Panc1 (cell line): ENCODE data around the gene WDR5. TPM values are rescaled to one million over a fixed set of nuclear protein-coding genes. Genes with fewer than 3 reads are reported as not detected.

ENCODE experiments used
- ATAC-seq: fragments of 200-7000 bp; cut with Tn5 transposase; 2 replicates; pipeline ENCODE4 v1.9.1; 2020; ENCODE audit warnings: mild to moderate bottlenecking, moderate library complexity
- BruUV-seq: library from RNA; stranded (reverse); fragments of 400-500 nt; replicated peaks from 2 replicates; lab custom pipeline; 2021; lab: Mats Ljungman, UMichigan
- CTCF ChIA-PET: fragments of 300-600 bp; sonication (Branson Sonifier 250); formaldehyde crosslinking; loops from one replicate; lab custom pipeline; 2022; ENCODE audit warnings: antibody characterized with exemption; lab: Charles Lee
- POLR2A ChIA-PET: fragments of 300-600 bp; sonication (Branson Sonifier 250); formaldehyde crosslinking; loops from one replicate; lab custom pipeline; 2022; ENCODE audit warnings: antibody characterized with exemption; lab: Charles Lee
- DNase-seq: peaks from one replicate; pipeline ENCODE4 v3.0.0-alpha.2; 2010; ENCODE audit warnings: low read depth, low spot score
- H3K27ac ChIP-seq: 2 replicates; pipeline ENCODE4 v1.5.1; 2011; ENCODE audit warnings: mild to moderate bottlenecking, low read length, inconsistent platforms
- H3K27me3 ChIP-seq: fragments of 200-500 bp; sonication (Bioruptor generic); 2 replicates; pipeline ENCODE4 v1.6.0; 2014; ENCODE audit warnings: low read length, inconsistent platforms; ENCODE audit not compliant: control insufficient read depth, insufficient read depth
- H3K36me3 ChIP-seq: fragments of 200-500 bp; sonication (Bioruptor generic); 2 replicates; pipeline ENCODE4 v1.5.1; 2014; ENCODE audit warnings: inconsistent platforms, mild to moderate bottlenecking, low read length, moderate library complexity; ENCODE audit not compliant: control insufficient read depth, insufficient read depth
- H3K4me1 ChIP-seq: 2 replicates; pipeline ENCODE4 v1.5.1; 2011; ENCODE audit warnings: inconsistent platforms, mild to moderate bottlenecking, low read length, moderate library complexity; ENCODE audit not compliant: control insufficient read depth, insufficient read depth
- H3K4me3 ChIP-seq, 2 experiments: 2 replicates each; pipeline ENCODE4 v1.5.1; 2011 to 2012; ENCODE audit warnings: low read depth in 2 of 2, low read length in 2 of 2, mild to moderate bottlenecking in 2 of 2, inconsistent platforms in 1 of 2, moderate library complexity in 1 of 2
- H3K9me3 ChIP-seq: fragments of 200-500 bp; sonication (Bioruptor generic); 2 replicates; pipeline ENCODE4 v1.5.1; 2014; ENCODE audit warnings: low read depth, mild to moderate bottlenecking, inconsistent platforms, low read length, moderate library complexity; ENCODE audit not compliant: control insufficient read depth, insufficient read depth
- CTCF ChIP-seq: fragments of 450-650 bp; IDR thresholded peaks from 2 replicates; pipeline ENCODE4 v1.5.1; 2017; ENCODE audit warnings: mild to moderate bottlenecking
- POLR2AphosphoS5 ChIP-seq: IDR thresholded peaks from 2 replicates; pipeline ENCODE4 v1.6.1; 2012; ENCODE audit warnings: mild to moderate bottlenecking, low read depth, low read length, moderate library complexity
- REST ChIP-seq, 2 experiments: IDR thresholded peaks; 2 replicates each; pipeline ENCODE4 v1.6.1; 2011 to 2012; ENCODE audit warnings: low read depth in 2 of 2, control low read depth in 1 of 2, low read length in 1 of 2, mild to moderate bottlenecking in 1 of 2, moderate library complexity in 1 of 2; ENCODE audit not compliant: insufficient read depth in 1 of 2
- SIN3A ChIP-seq: IDR thresholded peaks from 2 replicates; pipeline ENCODE4 v1.6.1; 2012; ENCODE audit warnings: low read depth, mild to moderate bottlenecking, low read length, moderate library complexity, borderline replicate concordance; ENCODE audit not compliant: insufficient read depth
- TCF7L2 ChIP-seq: IDR thresholded peaks from 2 replicates; pipeline ENCODE4 v1.6.1; 2011; ENCODE audit warnings: mild to moderate bottlenecking, low read depth, low read length, inconsistent platforms
- in situ Hi-C: cut with HindIII; loops from 2 replicates; pipeline ENCODE4 v1.10.0; 2016; ENCODE audit warnings: low sequenced_read_pairs, low pct_unique_long_range_greater_than_20kb
- intact Hi-C: fragments of 100-400 bp; cut with micrococcal nuclease; formaldehyde crosslinking; loops from one replicate; pipeline ENCODE4 v1.10.0; 2022; ENCODE audit not compliant: unreplicated experiment
- total RNA-seq: library from RNA; stranded (reverse); gene quantifications from one replicate; pipeline ENCODE4 v1.2.1, GENCODE V29; 2021; ENCODE audit not compliant: unreplicated experiment

WDR5 gene
- total RNA-seq, 1 experiment from 2014 or later = 36.9 TPM

GRCh38 chr9:134152488-134152887 is 16.6 kb downstream of the WDR5 start:
- in situ Hi-C loops = no loop called here
- DNase-seq (no peak), ATAC-seq (no peak; the same call in 1 of the 2 replicates)
- no peak for TF ChIP-seq TCF7L2
- no peak for TF ChIP-seq POLR2AphosphoS5
- TF ChIP-seq CTCF = no peak
- no peak for TF ChIP-seq SIN3A
- no peak for TF ChIP-seq REST (IDR thresholded peaks at IDR 0.05; ENCODE audit: insufficient read depth in 1 of 2, low read depth in 2 of 2, low read length in 1 of 2)
- Histone ChIP-seq H3K27me3 (no peaks in the 10 kb centered on the region), H3K4me1 (no peaks in the 10 kb centered on the region), H3K4me3 (no peak overlapping the region), H3K36me3 (peaks cover 3% of the 10 kb centered on the region), H3K9me3 (no peaks in the 10 kb centered on the region), H3K27ac (no peak overlapping the region)
- POLR2A ChIA-PET = no interaction called here
- intact Hi-C loops = no loop called here
- CTCF ChIA-PET = no interaction called here
- BruUV-seq = no TSS peak

GRCh38 chr9:134153450-134153849 is 17.6 kb downstream of the WDR5 start:
- Histone ChIP-seq H3K4me1 (no peaks in the 10 kb centered on the region), H3K36me3 (peaks cover 5% of the 10 kb centered on the region), H3K27ac (no peak overlapping the region), H3K4me3 (no peak overlapping the region), H3K27me3 (no peaks in the 10 kb centered on the region), H3K9me3 (no peaks in the 10 kb centered on the region)
- no peak for TF ChIP-seq SIN3A
- no peak for TF ChIP-seq POLR2AphosphoS5
- TF ChIP-seq REST (IDR thresholded peaks at IDR 0.05; ENCODE audit: insufficient read depth in 1 of 2, low read depth in 2 of 2, low read length in 1 of 2) = no peak
- TF ChIP-seq CTCF = no peak
- DNase-seq (no peak), ATAC-seq (no peak)
- CTCF ChIA-PET = no interaction called here
- intact Hi-C loops (no loop called here), in situ Hi-C loops (no loop called here)
- POLR2A ChIA-PET = no interaction called here
- BruUV-seq = no TSS peak
